Endothelial cell of umbilical vein (primary cell): Measurements from ENCODE around the gene PHF1. TPM values are rescaled to one million over a fixed set of nuclear protein-coding genes. Genes with fewer than 3 reads are reported as not detected.
A peak's percentile ranks its signal among the peaks of the same experiment; 100 is the strongest.

Source experiments
- BruUV-seq: library from RNA; stranded (reverse); fragments of 400-500 nt; replicated peaks from 2 replicates; lab custom pipeline; 2021; lab: Mats Ljungman, UMichigan
- CTCF ChIA-PET: fragments of 300-600, 350-600 bp; sonication (Branson Sonifier 250); formaldehyde crosslinking; loops from one replicate; lab custom pipeline; 2021; ENCODE audit warnings: antibody characterized with exemption, inconsistent platforms; lab: Charles Lee
- POLR2A ChIA-PET: fragments of 300-600, 350-600 bp; sonication (Branson Sonifier 250); formaldehyde crosslinking; loops from one replicate; lab custom pipeline; 2021; ENCODE audit warnings: antibody characterized with exemption, inconsistent platforms; lab: Charles Lee
- DNase-seq: peaks from one replicate; pipeline ENCODE4 v3.0.0-alpha.2; 2011; ENCODE audit warnings: low read depth, low spot score
- FAIRE-seq: peaks from 2 replicates; lab custom pipeline; 2011; peaks lifted over from hg19 to GRCh38; lab: Jason Lieb, UNC
- H2AFZ ChIP-seq: 2 replicates; pipeline ENCODE4 v1.6.0; 2012; ENCODE audit warnings: low read depth, low read length, control low read depth, inconsistent platforms
- H3K27ac ChIP-seq: 2 replicates; pipeline ENCODE4 v1.5.1; 2011; ENCODE audit warnings: low read depth, mild to moderate bottlenecking, control low read depth, low read length, moderate library complexity; ENCODE audit not compliant: insufficient read depth
- H3K27me3 ChIP-seq, 2 experiments: 2 replicates each; pipeline versions ENCODE4 v1.6.0 to v1.6.1; 2011; ENCODE audit warnings: low read length in 2 of 2, mixed read lengths in 1 of 2; ENCODE audit not compliant: control insufficient read depth in 2 of 2, insufficient read depth in 2 of 2
- H3K36me3 ChIP-seq, 2 experiments: 2 replicates in 1 of 2; 3 replicates in 1 of 2; pipeline ENCODE4 v1.5.1; 2011; ENCODE audit warnings: low read length in 2 of 2, mild to moderate bottlenecking in 1 of 2, moderate library complexity in 1 of 2; ENCODE audit not compliant: control insufficient read depth in 2 of 2, insufficient read depth in 2 of 2; ENCODE audit errors: extremely low read depth in 1 of 2
- H3K4me1 ChIP-seq: 3 replicates; pipeline ENCODE4 v1.5.1; 2011; ENCODE audit warnings: mild to moderate bottlenecking, low read length; ENCODE audit not compliant: control insufficient read depth, insufficient read depth; ENCODE audit errors: extremely low read depth
- H3K4me2 ChIP-seq: 2 replicates; pipeline ENCODE4 v1.6.1; 2011; ENCODE audit warnings: low read length, control low read depth, mixed read lengths; ENCODE audit not compliant: insufficient read depth
- H3K4me3 ChIP-seq, 3 experiments: fragments of 200-600 bp in 1 of 3; sonication (generic), shearing (Covaris generic) in 1 of 3; replicated peaks in 1 of 3; 2 replicates each; pipeline ENCODE4 v1.5.1; 2011 to 2016; ENCODE audit warnings: control low read depth in 3 of 3, low read length in 3 of 3, mild to moderate bottlenecking in 2 of 3, inconsistent platforms in 1 of 3, low read depth in 1 of 3, moderate library complexity in 1 of 3; ENCODE audit not compliant: insufficient read depth in 1 of 3
- H3K79me2 ChIP-seq: 2 replicates; pipeline ENCODE4 v1.6.0; 2012; ENCODE audit warnings: low read length, inconsistent platforms; ENCODE audit not compliant: control insufficient read depth, insufficient read depth
- H3K9ac ChIP-seq: replicated peaks from 2 replicates; pipeline ENCODE3; 2011; ENCODE audit warnings: low read length, control low read depth; ENCODE audit not compliant: insufficient read depth; ENCODE audit errors: extremely low read depth
- H3K9me1 ChIP-seq: replicated peaks from 3 replicates; pipeline ENCODE4 v1.6.0; 2011; ENCODE audit warnings: mild to moderate bottlenecking, low read length; ENCODE audit not compliant: control insufficient read depth, insufficient read depth; ENCODE audit errors: extremely low read depth
- H3K9me3 ChIP-seq: replicated peaks from 2 replicates; pipeline ENCODE4 v1.5.1; 2012; ENCODE audit warnings: low read length, inconsistent platforms; ENCODE audit not compliant: control insufficient read depth, insufficient read depth
- H4K20me1 ChIP-seq: replicated peaks from 2 replicates; pipeline ENCODE3; 2011; ENCODE audit warnings: mild to moderate bottlenecking, low read length; ENCODE audit not compliant: control insufficient read depth, insufficient read depth; ENCODE audit errors: extremely low read depth
- CTCF ChIP-seq, 2 donors: IDR thresholded peaks; 1 replicate in 1 of 2; 2 replicates in 1 of 2; pipeline ENCODE4 v1.5.1; 2011; ENCODE audit warnings: low read length in 2 of 2, mild to moderate bottlenecking in 2 of 2, moderate library complexity in 2 of 2, control low read depth in 1 of 2, inconsistent platforms in 1 of 2, low read depth in 1 of 2; ENCODE audit not compliant: insufficient read depth in 1 of 2; ENCODE audit errors: extremely low read depth in 1 of 2
- EZH2 ChIP-seq: IDR thresholded peaks from 2 replicates; pipeline ENCODE4 v1.6.1; 2012; ENCODE audit warnings: borderline replicate concordance, low read depth, mild to moderate bottlenecking, moderate library complexity, low read length, inconsistent platforms; ENCODE audit not compliant: severe bottlenecking
- FOS ChIP-seq: IDR thresholded peaks from 2 replicates; pipeline ENCODE4 v1.6.1; 2011; ENCODE audit warnings: mild to moderate bottlenecking, low read length, moderate library complexity, borderline replicate concordance; ENCODE audit not compliant: insufficient read depth
- GATA2 ChIP-seq: IDR thresholded peaks from 2 replicates; pipeline ENCODE4 v1.7.0; 2011; ENCODE audit warnings: low read depth, mild to moderate bottlenecking, moderate library complexity, mixed read lengths, low read length; ENCODE audit not compliant: insufficient read length, insufficient read depth
- JUN ChIP-seq: IDR thresholded peaks from 2 replicates; pipeline ENCODE4 v1.6.1; 2011; ENCODE audit warnings: borderline replicate concordance, low read depth; ENCODE audit not compliant: insufficient read length, insufficient read depth
- MYC ChIP-seq: IDR thresholded peaks from one replicate; pipeline ENCODE4 v1.6.1; 2011; ENCODE audit warnings: mild to moderate bottlenecking, low read depth, low read length
- POLR2A ChIP-seq: IDR thresholded peaks from 2 replicates; pipeline ENCODE4 v1.6.1; 2012; ENCODE audit warnings: low read depth, mild to moderate bottlenecking, control low read depth, low read length
- POLR2AphosphoS5 ChIP-seq: IDR thresholded peaks from 2 replicates; pipeline ENCODE4 v1.6.1; 2012; ENCODE audit warnings: low read depth, mild to moderate bottlenecking, control low read depth, low read length, moderate library complexity; ENCODE audit not compliant: insufficient read depth
- dilution Hi-C: fragments of 300-500 bp; cut with MboI; formaldehyde crosslinking; loops from one replicate; pipeline ENCODE4 v1.15.0; 2019; ENCODE audit warnings: low sequenced_read_pairs; ENCODE audit not compliant: extremely low pct_ligation_motif_present
- intact Hi-C: fragments of 100-400 bp; cut with micrococcal nuclease; formaldehyde crosslinking; loops from one replicate; pipeline ENCODE4 v1.10.0; 2022
- polyA plus RNA-seq, 4 experiments: library from polyadenylated mRNA; depleted of rRNA in 3 of 4; stranded (reverse) in 3 of 4; unstranded in 1 of 4; fragments of >200 nt; gene quantifications; 2 replicates each; pipeline versions ENCODE4 v1.2.1 to v1.2.3, GENCODE V29; 2011 to 2012; ENCODE audit warnings: missing spikeins in 1 of 4
- total RNA-seq: library from RNA; stranded (reverse); gene quantifications from 2 replicates; pipeline ENCODE4 v1.2.3, GENCODE V29; 2021
- TF ChIP-seq, protein P1 (sequence below): IDR thresholded peaks from 2 replicates; pipeline ENCODE4 v1.6.1; 2011; ENCODE audit not compliant: insufficient read depth, insufficient read length

The PHF1 gene
- total and polyA plus RNA-seq, 2 donors (not counting 3 experiments of a cell fraction or from before 2014, with no cell fraction given) = 32.5 to 53.1 TPM

- H2AFZ ChIP-seq = no peak overlapping the region
- no peaks in the 10 kb centered on the region for H3K9me3 ChIP-seq
- FAIRE-seq = no peak
- peak overlapping the region; percentile 73 to 85 (median 84) for H3K4me3 ChIP-seq
- no TSS peak for BruUV-seq
- no peaks in the 10 kb centered on the region for H3K9me1 ChIP-seq
- H3K36me3 ChIP-seq = peaks cover under 1 to 4% of the 10 kb centered on the region in 2 experiments
- no peak overlapping the region for H3K27ac ChIP-seq
- peak overlapping the region; percentile 55 for H3K9ac ChIP-seq
- peaks cover 26% of the 10 kb centered on the region for H3K4me1 ChIP-seq
- POLR2A ChIA-PET = no interaction called here
- TF ChIP-seq EZH2 = no peak
- no peak for TF ChIP-seq MYC
- TF ChIP-seq JUN = no peak
- TF ChIP-seq CTCF (IDR thresholded peaks at IDR 0.05; ENCODE audit: extremely low read depth in 1 of 2, insufficient read depth in 1 of 2, low read depth in 1 of 2, low read length in 2 of 2) = no peak
- TF ChIP-seq GATA2 = no peak
- no peak for TF ChIP-seq POLR2AphosphoS5
- no peak for TF ChIP-seq POLR2A
- TF ChIP-seq, protein P1, sequence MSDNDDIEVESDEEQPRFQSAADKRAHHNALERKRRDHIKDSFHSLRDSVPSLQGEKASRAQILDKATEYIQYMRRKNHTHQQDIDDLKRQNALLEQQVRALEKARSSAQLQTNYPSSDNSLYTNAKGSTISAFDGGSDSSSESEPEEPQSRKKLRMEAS = no peak
- TF ChIP-seq FOS = no peak
- CTCF ChIA-PET = interaction anchor here (2.0 kb wide), 1 partner anchor 14 kb away, joined by 7 read pairs; no protein-coding TSS in a partner anchor
- H3K27me3 ChIP-seq = no peaks in the 10 kb centered on the region
- no peak for DNase-seq
- H3K4me2 ChIP-seq = peak overlapping the region; percentile 64
- intact Hi-C loops = loop anchor here (5.0 kb wide), 1 partner anchor 99 kb away; no protein-coding TSS in a partner anchor
- dilution Hi-C loops = no loop called here
- peaks cover 59% of the 10 kb centered on the region for H3K79me2 ChIP-seq
- no peaks in the 10 kb centered on the region for H4K20me1 ChIP-seq
Observed at GRCh38 chr6:33392979-33393378, 17.8 kb upstream of the PHF1 start.
